Astrocyte of the spinal cord (primary cell): Measurements from ENCODE around the gene SKIDA1.

Experiments
- DNase-seq: peaks from one replicate; pipeline ENCODE4 v3.0.0; 2011; ENCODE audit warnings: low read depth, low spot score
- H3K4me3 ChIP-seq: 2 replicates; pipeline ENCODE4 v1.5.1; 2011; ENCODE audit warnings: low read depth, mild to moderate bottlenecking, low read length, moderate library complexity
- CTCF ChIP-seq: IDR thresholded peaks from 2 replicates; pipeline ENCODE4 v1.5.1; 2012; ENCODE audit warnings: low read depth, mild to moderate bottlenecking, low read length, inconsistent platforms
- in situ Hi-C: cut with HindIII; loops from 2 replicates; pipeline ENCODE4 v1.10.0; 2017; ENCODE audit warnings: low sequenced_read_pairs

Gene SKIDA1

GRCh38 chr10:21508706-21509331, 16.7 kb downstream of the SKIDA1 start:
- no peak overlapping the region for H3K4me3 ChIP-seq
- DNase-seq = peak; percentile 25
- in situ Hi-C loops = no loop called here
- no peak for TF ChIP-seq CTCF

GRCh38 chr10:21507150-21507549, 18.3 kb downstream of the SKIDA1 start:
- no peak for TF ChIP-seq CTCF
- H3K4me3 ChIP-seq = no peak overlapping the region
- no peak for DNase-seq
- in situ Hi-C loops = no loop called here

GRCh38 chr10:21506351-21506750, 19.1 kb downstream of the SKIDA1 start:
- no peak for TF ChIP-seq CTCF
- no peak overlapping the region for H3K4me3 ChIP-seq
- DNase-seq = no peak
- in situ Hi-C loops = no loop called here

GRCh38 chr10:21505711-21506278, 19.7 kb downstream of the SKIDA1 start:
- no peak for DNase-seq
- no peak overlapping the region for H3K4me3 ChIP-seq
- TF ChIP-seq CTCF = no peak
- in situ Hi-C loops = no loop called here

- no peak for TF ChIP-seq CTCF
- no peak for DNase-seq
- H3K4me3 ChIP-seq = no peak overlapping the region
- in situ Hi-C loops = no loop called here
Observed at GRCh38 chr10:21503542-21503941, 21.9 kb downstream of the SKIDA1 start.

GRCh38 chr10:21502348-21502740, 23.1 kb downstream of the SKIDA1 start:
- no peak for TF ChIP-seq CTCF
- no peak for DNase-seq
- in situ Hi-C loops = no loop called here
- H3K4me3 ChIP-seq = no peak overlapping the region
